GM21825 (cell line): ENCODE data around the gene HIPK4.
"Not testable (repeated sequence)": the region's sequence is repeated elsewhere in the genome, so short reads cannot be mapped to it uniquely, and the experiment has no call there.

Experiments used
- ATAC-seq: cut with Tn5 transposase; IDR thresholded peaks from one replicate; pipeline ENCODE4 v1.9.1; 2021; ENCODE audit warnings: mild to moderate bottlenecking, moderate library complexity; ENCODE audit not compliant: unreplicated experiment

HIPK4 gene

GRCh38 chr19:40341601-40342482 lies 48.1 kb downstream of the HIPK4 start:
- ATAC-seq: no peak

GRCh38 chr19:40339018-40339728 lies 50.8 kb downstream of the HIPK4 start:
- ATAC-seq: no peak

DNA sequence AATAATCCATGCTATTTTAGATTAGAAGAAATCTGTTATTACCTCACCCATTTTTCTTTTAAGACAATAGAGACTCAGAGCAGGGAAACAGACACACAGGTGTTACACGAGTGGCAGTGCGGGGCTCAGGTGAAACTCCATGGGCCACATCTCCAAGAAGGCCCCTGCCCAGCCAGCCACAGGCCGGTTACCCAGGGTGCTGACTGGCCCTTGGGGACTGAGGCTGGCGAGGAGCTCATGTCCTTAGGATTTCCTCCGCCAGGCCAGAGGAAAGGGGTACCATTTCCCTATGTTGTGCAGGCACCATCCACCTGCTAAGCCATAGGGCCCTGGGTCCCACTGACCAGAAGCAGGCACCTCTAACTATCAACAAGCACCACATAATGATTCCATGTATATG lies 52.4 kb downstream of the HIPK4 start:
- ATAC-seq: no peak

GRCh38 chr19:40337107-40337506 lies 52.9 kb downstream of the HIPK4 start:
- ATAC-seq: no peak

GRCh38 chr19:40336601-40336900 lies 53.4 kb downstream of the HIPK4 start:
- no peak for ATAC-seq

- ATAC-seq: no peak
Observed at GRCh38 chr19:40335855-40336600, 54.0 kb downstream of the HIPK4 start.

GRCh38 chr19:40335101-40335500 lies 54.9 kb downstream of the HIPK4 start:
- ATAC-seq: no peak

- ATAC-seq: not testable (repeated sequence)
Observed at GRCh38 chr19:40333083-40333482, 56.9 kb downstream of the HIPK4 start.

GRCh38 chr19:40332669-40333068 lies 57.3 kb downstream of the HIPK4 start:
- ATAC-seq: no peak

DNA sequence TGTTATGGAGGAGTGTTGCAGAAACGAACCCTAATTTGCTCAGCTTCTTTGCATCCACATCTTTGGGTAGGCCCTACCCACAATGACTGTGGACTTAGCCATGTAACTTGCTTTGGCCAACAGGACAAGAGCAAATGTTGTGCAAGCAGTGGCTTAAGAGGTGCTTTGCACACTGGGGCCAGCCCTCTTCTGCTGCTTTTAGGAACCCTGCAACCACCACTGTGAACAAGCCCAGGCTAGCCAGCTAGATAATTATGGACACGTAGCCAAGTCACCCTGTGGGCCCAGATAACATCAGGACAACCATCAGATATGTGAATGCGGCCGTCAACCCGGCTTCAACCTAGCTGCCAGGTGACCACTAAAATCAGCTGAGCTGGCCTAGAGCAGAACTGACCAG lies 58.9 kb downstream of the HIPK4 start:
- no peak for ATAC-seq
